H1 (cell line): Measurements from ENCODE around the gene GAGE12E. TPM values are rescaled to one million over a fixed set of nuclear protein-coding genes. Genes with fewer than 3 reads are reported as not detected.
"Not testable (repeated sequence)": the region's sequence is repeated elsewhere in the genome, so short reads cannot be mapped to it uniquely, and the experiment has no call there.

Experiments
- CTCF ChIA-PET: fragments of 300-600 bp; sonication (Branson Sonifier 250); formaldehyde crosslinking; loops from one replicate; lab custom pipeline; 2021; ENCODE audit not compliant: partially characterized antibody; lab: Charles Lee
- POLR2A ChIA-PET: fragments of 300-600 bp; sonication (Branson Sonifier 250); formaldehyde crosslinking; loops from one replicate; lab custom pipeline; 2021; ENCODE audit warnings: inconsistent platforms; ENCODE audit not compliant: partially characterized antibody; lab: Charles Lee
- DNase-seq, 2 experiments: peaks; one replicate each; pipeline versions ENCODE4 v3.0.0 to v3.0.0-alpha.2; 2010 to 2022; ENCODE audit warnings: low spot score in 2 of 2, low read depth in 1 of 2, mixed read lengths in 1 of 2
- FAIRE-seq: peaks from 2 replicates; lab custom pipeline; 2011; peaks lifted over from hg19 to GRCh38; lab: Jason Lieb, UNC
- H2AFZ ChIP-seq: 2 replicates; pipeline ENCODE4 v1.8.1; 2012; ENCODE audit warnings: low read length, inconsistent platforms
- H2AK5ac ChIP-seq: 2 replicates; pipeline ENCODE4 v1.6.1; 2013; ENCODE audit warnings: low read depth, low read length
- H2BK120ac ChIP-seq: replicated peaks from 2 replicates; pipeline ENCODE3; 2013; ENCODE audit warnings: low read depth, low read length, inconsistent platforms
- H2BK12ac ChIP-seq: 2 replicates; pipeline ENCODE4 v1.6.1; 2013; ENCODE audit warnings: low read depth, low read length
- H2BK15ac ChIP-seq: 2 replicates; pipeline ENCODE4 v1.6.1; 2013; ENCODE audit warnings: low read length
- H2BK20ac ChIP-seq: 2 replicates; pipeline ENCODE4 v1.6.1; 2013; ENCODE audit warnings: low read length
- H2BK5ac ChIP-seq: 2 replicates; pipeline ENCODE4 v1.6.1; 2013; ENCODE audit warnings: low read depth, low read length
- H3K14ac ChIP-seq: 2 replicates; pipeline ENCODE4 v1.6.1; 2013; ENCODE audit warnings: inconsistent platforms; ENCODE audit not compliant: insufficient read length
- H3K18ac ChIP-seq: 2 replicates; pipeline ENCODE4 v1.6.1; 2013; ENCODE audit warnings: low read length; ENCODE audit errors: extremely low read depth
- H3K23ac ChIP-seq: 2 replicates; pipeline ENCODE4 v1.6.1; 2013; ENCODE audit warnings: inconsistent platforms; ENCODE audit not compliant: insufficient read length
- H3K23me2 ChIP-seq: 2 replicates; pipeline ENCODE4 v1.6.1; 2013; ENCODE audit warnings: low read depth, low read length
- H3K27ac ChIP-seq: 2 replicates; pipeline ENCODE4 v1.6.1; 2011; ENCODE audit warnings: low read depth, low read length, inconsistent platforms
- H3K27me3 ChIP-seq, 4 experiments: replicated peaks in 1 of 4; 1 replicate in 1 of 4; 2 replicates in 3 of 4; pipeline versions ENCODE4 v1.6.1 to v1.8.1; 2011 to 2013; ENCODE audit warnings: low read length in 3 of 4, mild to moderate bottlenecking in 3 of 4, inconsistent platforms in 2 of 4, mixed read lengths in 2 of 4, moderate library complexity in 1 of 4; ENCODE audit not compliant: control insufficient read depth in 3 of 4, insufficient read depth in 3 of 4; ENCODE audit errors: extremely low read depth in 1 of 4
- H3K36me3 ChIP-seq, 4 experiments: 2 replicates each; pipeline versions ENCODE4 v1.6.1 to v1.8.1; 2011 to 2013; ENCODE audit warnings: mild to moderate bottlenecking in 4 of 4, low read length in 3 of 4, moderate library complexity in 2 of 4, control low read depth in 1 of 4, inconsistent platforms in 1 of 4; ENCODE audit not compliant: insufficient read depth in 4 of 4, control insufficient read depth in 2 of 4
- H3K4ac ChIP-seq: replicated peaks from 2 replicates; pipeline ENCODE3; 2013; ENCODE audit warnings: low read length, low read depth, mixed read lengths, inconsistent platforms; ENCODE audit not compliant: insufficient read length
- H3K4me1 ChIP-seq, 4 experiments: replicated peaks in 1 of 4; 1 replicate in 1 of 4; 2 replicates in 3 of 4; pipeline versions ENCODE4 v1.6.1 to v1.8.1; 2011 to 2013; ENCODE audit warnings: low read length in 3 of 4, inconsistent platforms in 2 of 4, mixed read lengths in 1 of 4; ENCODE audit not compliant: insufficient read depth in 4 of 4, control insufficient read depth in 3 of 4
- H3K4me2 ChIP-seq, 2 experiments: 2 replicates each; pipeline versions ENCODE4 v1.6.1 to v1.8.1; 2011 to 2013; ENCODE audit warnings: low read depth in 2 of 2, low read length in 2 of 2, control low read depth in 1 of 2, inconsistent platforms in 1 of 2, mild to moderate bottlenecking in 1 of 2; ENCODE audit not compliant: insufficient read depth in 1 of 2
- H3K4me3 ChIP-seq, 4 experiments: fragments of 200-600, 300-600 bp in 1 of 4; sonication (generic), shearing (Covaris generic), sonication (Bioruptor Twin) in 1 of 4; 2 replicates each; pipeline versions ENCODE4 v1.5.1 to v1.8.1; 2011 to 2016; ENCODE audit warnings: low read length in 4 of 4, low read depth in 3 of 4, control low read depth in 2 of 4, inconsistent platforms in 2 of 4, mild to moderate bottlenecking in 2 of 4, mixed read lengths in 1 of 4, moderate library complexity in 1 of 4; ENCODE audit not compliant: insufficient read depth in 2 of 4; ENCODE audit errors: extremely low read depth in 1 of 4
- H3K56ac ChIP-seq: replicated peaks from 2 replicates; pipeline ENCODE3; 2013; ENCODE audit warnings: low read depth, mild to moderate bottlenecking, mixed read lengths, low read length, inconsistent platforms; ENCODE audit not compliant: insufficient read length
- H3K79me1 ChIP-seq: 2 replicates; pipeline ENCODE4 v1.6.1; 2013; ENCODE audit warnings: low read depth, low read length, control low read depth
- H3K79me2 ChIP-seq, 2 experiments: 2 replicates each; pipeline versions ENCODE4 v1.6.1 to v1.8.1; 2012 to 2013; ENCODE audit warnings: low read length in 2 of 2, mild to moderate bottlenecking in 2 of 2, inconsistent platforms in 1 of 2; ENCODE audit not compliant: insufficient read depth in 2 of 2, control insufficient read depth in 1 of 2
- H3K9ac ChIP-seq, 4 experiments: replicated peaks in 1 of 4; 1 replicate in 1 of 4; 2 replicates in 3 of 4; pipeline versions ENCODE4 v1.6.1 to v1.8.1; 2011 to 2013; ENCODE audit warnings: low read depth in 3 of 4, low read length in 3 of 4, control low read depth in 2 of 4, mild to moderate bottlenecking in 2 of 4, moderate library complexity in 2 of 4, inconsistent platforms in 1 of 4; ENCODE audit errors: extremely low read depth in 1 of 4
- H3K9me3 ChIP-seq, 2 experiments: 2 replicates each; pipeline versions ENCODE4 v1.6.1 to v1.8.1; 2012 to 2013; ENCODE audit warnings: mild to moderate bottlenecking in 2 of 2, moderate library complexity in 2 of 2, control low read depth in 1 of 2, inconsistent platforms in 1 of 2, low read depth in 1 of 2, low read length in 1 of 2, mixed read lengths in 1 of 2; ENCODE audit not compliant: insufficient read depth in 2 of 2
- H4K20me1 ChIP-seq, 2 experiments: replicated peaks in 1 of 2; 2 replicates each; pipeline versions ENCODE3 to v1.8.1; 2011 to 2013; ENCODE audit warnings: inconsistent platforms in 2 of 2, low read length in 2 of 2, mild to moderate bottlenecking in 1 of 2; ENCODE audit not compliant: insufficient read depth in 2 of 2, control insufficient read depth in 1 of 2
- H4K5ac ChIP-seq: 2 replicates; pipeline ENCODE4 v1.6.1; 2013; ENCODE audit warnings: low read length, low read depth, mixed read lengths, inconsistent platforms; ENCODE audit not compliant: insufficient read length
- H4K8ac ChIP-seq: 2 replicates; pipeline ENCODE4 v1.8.0; 2013; ENCODE audit warnings: mild to moderate bottlenecking, moderate library complexity, low read length, inconsistent platforms; ENCODE audit not compliant: insufficient read depth; ENCODE audit errors: extremely low read depth
- H4K91ac ChIP-seq: replicated peaks from 2 replicates; pipeline ENCODE3; 2013; ENCODE audit warnings: low read length, mixed read lengths, inconsistent platforms; ENCODE audit not compliant: insufficient read length
- WGBS, 2 experiments: shearing (Covaris generic) in 1 of 2; methylation state at CpG; one replicate each; pipeline versions ENCODE4 v1.1.6 to v1.1.7; 2013 to 2015; ENCODE audit warnings: low lambda C conversion rate in 2 of 2, mixed read lengths in 2 of 2, inconsistent platforms in 1 of 2, low coverage in 1 of 2, missing lambda C conversion rate in 1 of 2; ENCODE audit not compliant: insufficient replicate concordance in 2 of 2, insufficient coverage in 1 of 2, insufficient read length in 1 of 2; ENCODE audit errors: extremely low coverage in 1 of 2, missing lambda C conversion rate in 1 of 2; 5-methylcytosine and 5-hydroxymethylcytosine counted together
- polyA plus RNA-seq, 7 experiments: library from polyadenylated mRNA; depleted of rRNA in 3 of 7; stranded (reverse) in 5 of 7; unstranded in 2 of 7; fragments of >200 nt in 5 of 7; fragments of 200-250 nt in 2 of 7; gene quantifications; 1 replicate in 5 of 7; 2 replicates in 1 of 7; 4 replicates in 1 of 7; pipeline versions ENCODE4 v1.2.1 to v1.2.3, GENCODE V29; 2011 to 2013; ENCODE audit warnings: missing spikeins in 2 of 7, mixed read lengths in 2 of 7
- total RNA-seq: library from RNA; stranded (reverse); fragmentation: NEBNext Ultra II Directional; extraction: Animal tissue kit (Norgen Biotek cat#: 25700); gene quantifications from 2 replicates; pipeline ENCODE4 v1.2.1, GENCODE V29; 2021

GAGE12E gene
- total and polyA plus RNA-seq, 2 of the 8 experiments (the other 6 are each of a cell fraction or from before 2014, with no cell fraction given): not detected

DNA sequence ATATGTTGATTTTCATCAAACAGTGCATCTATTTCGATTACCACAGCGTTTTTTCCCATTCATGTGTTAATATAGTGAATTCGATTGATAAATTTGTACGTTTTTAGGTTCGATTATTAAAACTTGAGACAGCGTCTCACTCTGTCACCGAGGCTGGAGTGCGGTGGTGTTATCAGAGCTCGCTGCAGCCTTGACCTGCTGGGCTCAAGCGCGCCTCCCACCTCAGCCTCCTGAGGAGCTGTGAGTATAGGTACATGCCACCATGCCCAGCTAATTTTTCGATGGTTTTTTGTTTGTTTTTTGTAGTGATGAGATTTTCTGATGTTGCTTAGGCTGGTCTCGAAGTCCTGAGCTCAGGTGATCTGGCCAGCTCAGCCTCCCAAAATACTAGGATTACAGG is 18.1 kb downstream of the GAGE12E start:
- H3K4ac ChIP-seq, H3K9me3 ChIP-seq, POLR2A ChIA-PET, H3K4me1 ChIP-seq, H3K79me2 ChIP-seq, H3K9ac ChIP-seq, H3K23me2 ChIP-seq, H2BK120ac ChIP-seq, H2AK5ac ChIP-seq, H2BK20ac ChIP-seq, H3K27ac ChIP-seq, H4K91ac ChIP-seq, H3K27me3 ChIP-seq, H2BK12ac ChIP-seq, H3K56ac ChIP-seq, FAIRE-seq, H3K79me1 ChIP-seq, H3K18ac ChIP-seq, H4K8ac ChIP-seq, H3K23ac ChIP-seq, H2AFZ ChIP-seq, CTCF ChIA-PET, H3K4me2 ChIP-seq, H3K4me3 ChIP-seq, H3K14ac ChIP-seq, H4K5ac ChIP-seq, H2BK15ac ChIP-seq, H3K36me3 ChIP-seq, DNase-seq, H4K20me1 ChIP-seq, H2BK5ac ChIP-seq: not testable (repeated sequence)
- WGBS, 2 experiments: 99% methylated on average over 7 of the region's 13 CpGs; no CpG with 5 or more reads in 1 of the 2 experiments

- H2BK5ac ChIP-seq, H3K79me2 ChIP-seq, FAIRE-seq, H4K8ac ChIP-seq, H3K14ac ChIP-seq, H3K36me3 ChIP-seq, H3K4me3 ChIP-seq, H3K4me2 ChIP-seq, H2BK15ac ChIP-seq, H2BK120ac ChIP-seq, POLR2A ChIA-PET, H2AK5ac ChIP-seq, CTCF ChIA-PET, H3K23me2 ChIP-seq, H3K9me3 ChIP-seq, H3K23ac ChIP-seq, H4K91ac ChIP-seq, DNase-seq, H3K4ac ChIP-seq, H2AFZ ChIP-seq, H2BK20ac ChIP-seq, H3K18ac ChIP-seq, H2BK12ac ChIP-seq, H4K5ac ChIP-seq, H4K20me1 ChIP-seq, H3K9ac ChIP-seq, H3K27me3 ChIP-seq, H3K79me1 ChIP-seq, H3K56ac ChIP-seq, H3K27ac ChIP-seq, H3K4me1 ChIP-seq: not testable (repeated sequence)
- no CpG with 5 or more reads among the region's 16 CpGs for WGBS, 2 experiments
These were observed 19.0 kb downstream of the GAGE12E start, which contains the start of gene GAGE12G for GRCh38 chrX:49570100-49570499. Gene GAGE12G (plus strand): TSS chrX:49570400. CDS start chrX:49571555, 1,155 bp downstream.
